Thyroid gland (tissue), 4 donors: ENCODE measurements around the gene ADAMTSL1. TPM values are rescaled to one million over a fixed set of nuclear protein-coding genes. Genes with fewer than 3 reads are reported as not detected.

Source experiments
- DNase-seq, 2 donors: peaks; one replicate each; pipeline ENCODE4 v3.0.0-alpha.2; 2019
- H3K27ac ChIP-seq, 3 donors: fragments of 200-600 bp; sonication (generic); 1 replicate in 2 of 3; 2 replicates in 1 of 3; pipeline ENCODE4 v1.5.1; 2016 to 2019; ENCODE audit warnings: mild to moderate bottlenecking in 1 of 3, moderate library complexity in 1 of 3
- H3K27me3 ChIP-seq: fragments of 200-600 bp; sonication (generic); one replicate; pipeline ENCODE4 v1.5.1; 2019
- H3K36me3 ChIP-seq, 2 donors: fragments of 200-600 bp; sonication (generic); one replicate each; pipeline ENCODE4 v1.5.1; 2016 to 2019
- H3K4me1 ChIP-seq, 2 donors: fragments of 200-600 bp; sonication (generic); one replicate each; pipeline ENCODE4 v1.5.1; 2017 to 2019
- H3K4me3 ChIP-seq, 3 donors: fragments of 200-600 bp; sonication (generic); replicated peaks in 1 of 3; 1 replicate in 2 of 3; 2 replicates in 1 of 3; pipeline ENCODE4 v1.5.1; 2016; ENCODE audit warnings: mild to moderate bottlenecking in 1 of 3
- H3K9me3 ChIP-seq: fragments of 200-600 bp; sonication (generic); one replicate; pipeline ENCODE4 v1.5.1; 2017
- CTCF ChIP-seq, 6 experiments: fragments of 200-600 bp in 3 of 6; fragments of 450-650 bp in 3 of 6; sonication (generic) in 3 of 6; IDR thresholded peaks; one replicate each; pipeline ENCODE4 v1.5.1; 2016 to 2019; ENCODE audit warnings: antibody characterized with exemption in 6 of 6, mild to moderate bottlenecking in 2 of 6, inconsistent platforms in 1 of 6, moderate library complexity in 1 of 6
- POLR2A ChIP-seq, 2 donors: fragments of 450-650 bp; IDR thresholded peaks; one replicate each; pipeline ENCODE4 v1.6.1; 2017; ENCODE audit warnings: antibody characterized with exemption in 2 of 2, mild to moderate bottlenecking in 2 of 2, moderate library complexity in 1 of 2
- WGBS, 2 donors: methylation state at CpG; one replicate each; pipeline ENCODE4 v1.1.5; 2017; 5-methylcytosine and 5-hydroxymethylcytosine counted together
- intact Hi-C: fragments of 100-400 bp; cut with DNase I; formaldehyde crosslinking; loops from one replicate; pipeline ENCODE4 v1.15.1; 2023
- total RNA-seq, 4 donors: library from RNA; depleted of rRNA; stranded (reverse); fragments of >200 nt; gene quantifications; one replicate each; pipeline ENCODE4 v1.2.3, GENCODE V29; 2016

ADAMTSL1 gene
- total RNA-seq, 4 donors from 2014 or later: 1.6 to 9.0 (median 4.8) TPM

- Histone ChIP-seq H3K27me3 (no peaks in the 10 kb centered on the region), H3K9me3 (no peaks in the 10 kb centered on the region), H3K27ac (no peak overlapping the region), H3K4me3 (no peak overlapping the region), H3K4me1 (no peaks in the 10 kb centered on the region), H3K36me3 (no peaks in the 10 kb centered on the region)
- TF ChIP-seq CTCF (IDR thresholded peaks at IDR 0.05): no peak
- TF ChIP-seq POLR2A (IDR thresholded peaks at IDR 0.05): no peak
- WGBS, 2 donors: 91 to 93% methylated on average over 3 of the region's 3 CpGs
- no peak for DNase-seq
- intact Hi-C loops: no loop called here
Measured at GRCh38 chr9:18545636-18546360, 71.8 kb downstream of the ADAMTSL1 start.

- Histone ChIP-seq H3K4me1 (no peaks in the 10 kb centered on the region), H3K27ac (no peak overlapping the region), H3K4me3 (no peak overlapping the region), H3K9me3 (no peaks in the 10 kb centered on the region), H3K27me3 (no peaks in the 10 kb centered on the region), H3K36me3 (no peaks in the 10 kb centered on the region)
- TF ChIP-seq POLR2A (IDR thresholded peaks at IDR 0.05) (no peak), CTCF (IDR thresholded peaks at IDR 0.05) (no peak)
- DNase-seq: no peak
- intact Hi-C loops: no loop called here
- 94 to 98% methylated on average over 1 of the region's 1 CpG for WGBS, 2 donors
Measured at GRCh38 chr9:18548456-18548855, 74.5 kb downstream of the ADAMTSL1 start.

GRCh38 chr9:18549772-18550171 lies 75.8 kb downstream of the ADAMTSL1 start:
- Histone ChIP-seq H3K27ac (no peak overlapping the region), H3K36me3 (no peaks in the 10 kb centered on the region), H3K9me3 (no peaks in the 10 kb centered on the region), H3K4me3 (no peak overlapping the region), H3K4me1 (no peaks in the 10 kb centered on the region), H3K27me3 (no peaks in the 10 kb centered on the region)
- 59 to 85% methylated on average over 3 of the region's 3 CpGs for WGBS, 2 donors
- DNase-seq: no peak
- no peak for TF ChIP-seq POLR2A (IDR thresholded peaks at IDR 0.05)
- no peak for TF ChIP-seq CTCF (IDR thresholded peaks at IDR 0.05)
- intact Hi-C loops: no loop called here

GRCh38 chr9:18550286-18550685 lies 76.3 kb downstream of the ADAMTSL1 start:
- Histone ChIP-seq H3K4me1 (no peaks in the 10 kb centered on the region), H3K27ac (no peak overlapping the region), H3K27me3 (no peaks in the 10 kb centered on the region), H3K9me3 (no peaks in the 10 kb centered on the region), H3K36me3 (no peaks in the 10 kb centered on the region), H3K4me3 (no peak overlapping the region)
- intact Hi-C loops: no loop called here
- DNase-seq: no peak
- no peak for TF ChIP-seq CTCF (IDR thresholded peaks at IDR 0.05)
- no peak for TF ChIP-seq POLR2A (IDR thresholded peaks at IDR 0.05)
- 81 to 93% methylated on average over 5 of the region's 5 CpGs for WGBS, 2 donors

- Histone ChIP-seq H3K4me1 (no peaks in the 10 kb centered on the region), H3K9me3 (no peaks in the 10 kb centered on the region), H3K27ac (no peak overlapping the region), H3K36me3 (no peaks in the 10 kb centered on the region), H3K27me3 (no peaks in the 10 kb centered on the region), H3K4me3 (no peak overlapping the region)
- no peak for DNase-seq
- TF ChIP-seq POLR2A (IDR thresholded peaks at IDR 0.05): no peak
- no peak for TF ChIP-seq CTCF (IDR thresholded peaks at IDR 0.05)
- intact Hi-C loops: no loop called here
- WGBS, 2 donors: 89 to 90% methylated on average over 6 of the region's 6 CpGs
Measured at GRCh38 chr9:18554244-18554643, 80.3 kb downstream of the ADAMTSL1 start.
